Thoracic aorta (tissue), 2 donors: ENCODE data around the gene ERI3. TPM values are rescaled to one million over a fixed set of nuclear protein-coding genes. Genes with fewer than 3 reads are reported as not detected.

Experiments
- ATAC-seq: fragments of 150-250 bp; one replicate; pipeline ENCODE4 v1.8.0; 2017; ENCODE audit warnings: low read depth; ENCODE audit not compliant: insufficient number of reproducible peaks, low FRiP score
- DNase-seq: peaks from one replicate; pipeline ENCODE4 v3.0.0-alpha.2; 2020; ENCODE audit warnings: low spot score
- H3K27ac ChIP-seq, 2 donors: fragments of 200-600 bp; sonication (generic); 1 replicate in 1 of 2; 2 replicates in 1 of 2; pipeline ENCODE4 v1.5.1; 2016; ENCODE audit warnings: mild to moderate bottlenecking in 2 of 2, moderate library complexity in 2 of 2
- H3K27me3 ChIP-seq: fragments of 200-600 bp; sonication (generic); replicated peaks from 2 replicates; pipeline ENCODE4 v1.6.0; 2016; ENCODE audit warnings: mild to moderate bottlenecking; ENCODE audit not compliant: insufficient read depth
- H3K36me3 ChIP-seq: fragments of 200-600 bp; sonication (generic); one replicate; pipeline ENCODE4 v1.5.1; 2016
- H3K4me1 ChIP-seq, 2 donors: fragments of 200-600 bp; sonication (generic); 1 replicate in 1 of 2; 2 replicates in 1 of 2; pipeline versions ENCODE4 v1.5.1 to v1.6.0; 2016; ENCODE audit warnings: low read depth in 2 of 2, mild to moderate bottlenecking in 1 of 2; ENCODE audit not compliant: control insufficient read depth in 1 of 2
- H3K4me3 ChIP-seq: fragments of 200-600 bp; sonication (generic); 2 replicates; pipeline ENCODE4 v1.5.1; 2016; ENCODE audit warnings: mild to moderate bottlenecking
- H3K9me3 ChIP-seq: fragments of 200-600 bp; sonication (generic); 2 replicates; pipeline ENCODE4 v1.5.1; 2016
- CTCF ChIP-seq: fragments of 200-600 bp; sonication (generic); IDR thresholded peaks from one replicate; pipeline ENCODE4 v1.5.1; 2019; ENCODE audit warnings: antibody characterized with exemption
- total RNA-seq, 2 donors: library from RNA; depleted of rRNA; stranded (reverse); fragments of >200 nt; gene quantifications; one replicate each; pipeline versions ENCODE4 v1.1.0 to v1.2.3, GENCODE V29; 2016

The ERI3 gene
- total RNA-seq, 2 donors from 2014 or later, result 41.5 to 96.3 TPM

GRCh38 chr1:44300852-44301251, 54.2 kb downstream of the ERI3 start:
- DNase-seq, result no peak
- peaks cover 28% of the 10 kb centered on the region for H3K36me3 ChIP-seq
- no peak overlapping the region for H3K4me3 ChIP-seq
- no peaks in the 10 kb centered on the region for H3K9me3 ChIP-seq
- no peaks in the 10 kb centered on the region for H3K4me1 ChIP-seq
- no peak overlapping the region for H3K27ac ChIP-seq
- no peaks in the 10 kb centered on the region for H3K27me3 ChIP-seq
- no peak for TF ChIP-seq CTCF
- no peak for ATAC-seq

- H3K27ac ChIP-seq, result no peak overlapping the region
- no peak for TF ChIP-seq CTCF
- peaks cover 25% of the 10 kb centered on the region for H3K36me3 ChIP-seq
- H3K4me3 ChIP-seq, result no peak overlapping the region
- no peaks in the 10 kb centered on the region for H3K4me1 ChIP-seq
- no peaks in the 10 kb centered on the region for H3K9me3 ChIP-seq
- no peaks in the 10 kb centered on the region for H3K27me3 ChIP-seq
- DNase-seq, result no peak
- no peak for ATAC-seq
These were observed 57.2 kb downstream of the ERI3 start for GRCh38 chr1:44297695-44298400.

GRCh38 chr1:44296806-44297205, 58.3 kb downstream of the ERI3 start:
- no peaks in the 10 kb centered on the region for H3K27me3 ChIP-seq
- no peaks in the 10 kb centered on the region for H3K4me1 ChIP-seq
- peaks cover 23% of the 10 kb centered on the region for H3K36me3 ChIP-seq
- no peak for TF ChIP-seq CTCF
- no peak overlapping the region for H3K27ac ChIP-seq
- no peak for ATAC-seq
- no peaks in the 10 kb centered on the region for H3K9me3 ChIP-seq
- H3K4me3 ChIP-seq, result no peak overlapping the region
- DNase-seq, result no peak

GRCh38 chr1:44296086-44296485, 59.0 kb downstream of the ERI3 start:
- no peak overlapping the region for H3K4me3 ChIP-seq
- H3K9me3 ChIP-seq, result no peaks in the 10 kb centered on the region
- ATAC-seq (no peak), DNase-seq (no peak)
- H3K27me3 ChIP-seq, result no peaks in the 10 kb centered on the region
- peaks cover 23% of the 10 kb centered on the region for H3K36me3 ChIP-seq
- H3K4me1 ChIP-seq, result no peaks in the 10 kb centered on the region
- no peak overlapping the region for H3K27ac ChIP-seq
- TF ChIP-seq CTCF, result no peak

- no peak for TF ChIP-seq CTCF
- no peaks in the 10 kb centered on the region for H3K4me1 ChIP-seq
- no peak overlapping the region for H3K4me3 ChIP-seq
- no peaks in the 10 kb centered on the region for H3K9me3 ChIP-seq
- DNase-seq (no peak), ATAC-seq (no peak)
- H3K27ac ChIP-seq, result no peak overlapping the region
- peaks cover 29% of the 10 kb centered on the region for H3K36me3 ChIP-seq
- H3K27me3 ChIP-seq, result no peaks in the 10 kb centered on the region
These were observed 60.5 kb downstream of the ERI3 start for GRCh38 chr1:44294588-44295007.
